OCI-LY3 (cell line): ENCODE results near the gene ADORA1.

ENCODE experiments used
- H2AFZ ChIP-seq: fragments of 200-600, 300-600 bp; shearing (Covaris generic); 2 replicates; pipeline ENCODE4 v1.6.0; 2014; ENCODE audit warnings: antibody characterized with exemption, low read depth, low read length
- H3K27ac ChIP-seq: fragments of 200-600, 300-600 bp; sonication (generic); 2 replicates; pipeline ENCODE4 v1.5.1; 2014; ENCODE audit warnings: mild to moderate bottlenecking, low read length, moderate library complexity, mixed read lengths
- H3K27me3 ChIP-seq: fragments of 200-600, 300-600 bp; sonication (generic); 2 replicates; pipeline ENCODE4 v1.6.1; 2014; ENCODE audit warnings: low read depth, low read length, mixed read lengths
- H3K36me3 ChIP-seq: fragments of 200-600, 300-600 bp; sonication (generic); replicated peaks from 2 replicates; pipeline ENCODE3; 2014; ENCODE audit warnings: low read depth, low read length, mixed read lengths
- H3K4me1 ChIP-seq: fragments of 300-600, 200-600 bp; sonication (generic); 2 replicates; pipeline ENCODE4 v1.6.1; 2014; ENCODE audit warnings: low read length, mixed read lengths
- H3K4me2 ChIP-seq: fragments of 200-600, 300-600 bp; sonication (generic); 2 replicates; pipeline ENCODE4 v1.6.1; 2014; ENCODE audit warnings: low read length, mixed read lengths
- H3K4me3 ChIP-seq: fragments of 300-600, 200-600 bp; sonication (generic); 2 replicates; pipeline ENCODE4 v1.5.1; 2014; ENCODE audit warnings: antibody characterized with exemption, mild to moderate bottlenecking, low read length, moderate library complexity
- H3K79me2 ChIP-seq: fragments of 300-600, 200-600 bp; shearing (Covaris generic); 2 replicates; pipeline ENCODE4 v1.6.1; 2014; ENCODE audit warnings: mild to moderate bottlenecking, low read length, mixed read lengths
- H3K9ac ChIP-seq: fragments of 300-600, 200-600 bp; shearing (Covaris generic); 2 replicates; pipeline ENCODE4 v1.6.0; 2014; ENCODE audit warnings: mild to moderate bottlenecking, low read length, moderate library complexity
- H3K9me3 ChIP-seq: fragments of 200-600, 300-600 bp; shearing (Covaris generic); 2 replicates; pipeline ENCODE4 v1.6.1; 2014; ENCODE audit warnings: low read length, mixed read lengths; ENCODE audit not compliant: insufficient read depth
- H4K20me1 ChIP-seq: fragments of 200-600, 300-600 bp; sonication (generic); 2 replicates; pipeline ENCODE4 v1.6.1; 2016; ENCODE audit warnings: low read length, mixed read lengths; ENCODE audit not compliant: insufficient read depth
- EZH2phosphoT487 ChIP-seq: fragments of 200-600 bp; shearing (Covaris generic); IDR thresholded peaks from 2 replicates; pipeline ENCODE4 v1.6.1; 2018; ENCODE audit warnings: antibody characterized with exemption, mixed run types, low read depth
- TF ChIP-seq, protein P1 (sequence below): fragments of 200-600, 300-600 bp; sonication (generic); IDR thresholded peaks from 2 replicates; pipeline ENCODE4 v1.5.1; 2014; ENCODE audit warnings: antibody characterized with exemption, low read length, low read depth

The ADORA1 gene

DNA sequence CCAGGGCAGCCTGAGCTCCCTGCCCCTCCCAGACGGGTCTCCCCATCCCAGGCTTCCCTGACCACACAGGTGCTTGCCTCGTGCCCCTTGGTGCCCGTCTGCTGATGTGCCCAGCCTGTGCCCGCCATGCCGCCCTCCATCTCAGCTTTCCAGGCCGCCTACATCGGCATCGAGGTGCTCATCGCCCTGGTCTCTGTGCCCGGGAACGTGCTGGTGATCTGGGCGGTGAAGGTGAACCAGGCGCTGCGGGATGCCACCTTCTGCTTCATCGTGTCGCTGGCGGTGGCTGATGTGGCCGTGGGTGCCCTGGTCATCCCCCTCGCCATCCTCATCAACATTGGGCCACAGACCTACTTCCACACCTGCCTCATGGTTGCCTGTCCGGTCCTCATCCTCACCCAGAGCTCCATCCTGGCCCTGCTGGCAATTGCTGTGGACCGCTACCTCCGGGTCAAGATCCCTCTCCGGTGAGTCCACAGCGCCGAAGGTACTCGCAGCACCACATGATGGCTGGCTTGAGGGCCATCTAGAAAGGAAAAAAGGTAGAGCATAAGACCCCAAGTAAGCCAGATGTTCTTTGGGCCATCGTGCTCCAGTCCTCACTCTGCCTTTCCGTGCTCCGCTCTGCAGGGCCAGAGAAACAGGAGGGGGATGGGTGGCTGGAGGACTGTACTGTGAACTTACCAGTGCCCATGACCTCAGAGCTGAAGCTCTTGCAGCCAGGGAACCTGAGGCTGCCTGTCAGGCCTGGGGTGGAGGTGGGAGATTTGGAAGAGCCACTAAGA lies 1.4 kb downstream of the ADORA1 start:
- H3K4me3 ChIP-seq: no peak overlapping the region
- TF ChIP-seq, protein P1, sequence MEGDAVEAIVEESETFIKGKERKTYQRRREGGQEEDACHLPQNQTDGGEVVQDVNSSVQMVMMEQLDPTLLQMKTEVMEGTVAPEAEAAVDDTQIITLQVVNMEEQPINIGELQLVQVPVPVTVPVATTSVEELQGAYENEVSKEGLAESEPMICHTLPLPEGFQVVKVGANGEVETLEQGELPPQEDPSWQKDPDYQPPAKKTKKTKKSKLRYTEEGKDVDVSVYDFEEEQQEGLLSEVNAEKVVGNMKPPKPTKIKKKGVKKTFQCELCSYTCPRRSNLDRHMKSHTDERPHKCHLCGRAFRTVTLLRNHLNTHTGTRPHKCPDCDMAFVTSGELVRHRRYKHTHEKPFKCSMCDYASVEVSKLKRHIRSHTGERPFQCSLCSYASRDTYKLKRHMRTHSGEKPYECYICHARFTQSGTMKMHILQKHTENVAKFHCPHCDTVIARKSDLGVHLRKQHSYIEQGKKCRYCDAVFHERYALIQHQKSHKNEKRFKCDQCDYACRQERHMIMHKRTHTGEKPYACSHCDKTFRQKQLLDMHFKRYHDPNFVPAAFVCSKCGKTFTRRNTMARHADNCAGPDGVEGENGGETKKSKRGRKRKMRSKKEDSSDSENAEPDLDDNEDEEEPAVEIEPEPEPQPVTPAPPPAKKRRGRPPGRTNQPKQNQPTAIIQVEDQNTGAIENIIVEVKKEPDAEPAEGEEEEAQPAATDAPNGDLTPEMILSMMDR: no peak
- TF ChIP-seq EZH2phosphoT487: no peak
- no peak overlapping the region for H3K27ac ChIP-seq
- H3K27me3 ChIP-seq: peaks cover 60% of the 10 kb centered on the region
- H3K79me2 ChIP-seq: no peaks in the 10 kb centered on the region
- no peaks in the 10 kb centered on the region for H3K36me3 ChIP-seq
- no peak overlapping the region for H2AFZ ChIP-seq
- H3K4me1 ChIP-seq: no peaks in the 10 kb centered on the region
- H3K9me3 ChIP-seq: no peaks in the 10 kb centered on the region
- no peak overlapping the region for H3K9ac ChIP-seq
- no peaks in the 10 kb centered on the region for H4K20me1 ChIP-seq
- H3K4me2 ChIP-seq: no peak overlapping the region

- H3K4me3 ChIP-seq: no peak overlapping the region
- H3K4me2 ChIP-seq: no peak overlapping the region
- no peaks in the 10 kb centered on the region for H3K79me2 ChIP-seq
- H3K4me1 ChIP-seq: no peaks in the 10 kb centered on the region
- no peaks in the 10 kb centered on the region for H4K20me1 ChIP-seq
- no peak for TF ChIP-seq EZH2phosphoT487
- TF ChIP-seq, protein P1: no peak
- no peaks in the 10 kb centered on the region for H3K9me3 ChIP-seq
- peaks cover 52% of the 10 kb centered on the region for H3K27me3 ChIP-seq
- no peak overlapping the region for H2AFZ ChIP-seq
- no peak overlapping the region for H3K27ac ChIP-seq
- no peak overlapping the region for H3K9ac ChIP-seq
- no peaks in the 10 kb centered on the region for H3K36me3 ChIP-seq
Observed at GRCh38 chr1:203129501-203130231, 2.1 kb downstream of the ADORA1 start.

DNA sequence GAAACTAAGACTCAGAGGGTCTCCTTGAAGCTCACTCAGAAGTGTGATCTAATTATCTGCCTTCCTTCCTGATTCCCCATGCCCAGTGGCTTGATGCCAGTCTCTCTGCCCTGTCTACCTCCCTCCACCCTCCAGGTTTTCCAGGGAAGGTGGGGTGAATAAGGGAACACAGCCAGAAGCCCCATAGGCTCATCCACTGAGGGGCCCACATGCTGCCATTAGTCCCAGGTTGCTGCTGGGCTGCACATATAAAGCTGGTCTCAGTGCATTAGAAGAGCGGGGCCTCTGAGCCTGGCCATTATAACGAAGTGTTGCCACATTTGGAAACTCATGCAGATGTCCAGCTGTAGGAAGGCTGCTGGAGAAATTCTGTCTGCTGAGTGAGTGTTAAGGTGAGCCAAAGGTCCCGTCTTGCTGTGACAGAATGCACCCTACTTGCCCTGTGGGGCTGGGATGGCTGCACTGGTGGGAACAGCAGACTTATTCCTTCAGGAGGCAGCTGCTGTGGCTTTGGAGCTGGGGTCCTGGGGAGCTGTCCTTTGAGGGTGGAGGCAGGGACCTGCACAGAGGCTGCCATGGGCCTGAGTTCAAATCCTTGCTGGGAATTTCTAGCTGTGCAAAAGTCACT lies 2.9 kb downstream of the ADORA1 start:
- no peaks in the 10 kb centered on the region for H3K4me1 ChIP-seq
- peaks cover 44% of the 10 kb centered on the region for H3K27me3 ChIP-seq
- no peak for TF ChIP-seq EZH2phosphoT487
- TF ChIP-seq, protein P1: no peak
- no peaks in the 10 kb centered on the region for H3K79me2 ChIP-seq
- no peaks in the 10 kb centered on the region for H4K20me1 ChIP-seq
- no peaks in the 10 kb centered on the region for H3K9me3 ChIP-seq
- no peak overlapping the region for H3K27ac ChIP-seq
- no peak overlapping the region for H3K4me3 ChIP-seq
- no peak overlapping the region for H3K9ac ChIP-seq
- no peak overlapping the region for H2AFZ ChIP-seq
- no peaks in the 10 kb centered on the region for H3K36me3 ChIP-seq
- no peak overlapping the region for H3K4me2 ChIP-seq

GRCh38 chr1:203131548-203132200 lies 4.1 kb downstream of the ADORA1 start:
- H3K4me2 ChIP-seq: no peak overlapping the region
- no peaks in the 10 kb centered on the region for H3K79me2 ChIP-seq
- H2AFZ ChIP-seq: no peak overlapping the region
- H3K27ac ChIP-seq: no peak overlapping the region
- H3K4me1 ChIP-seq: peaks cover 8% of the 10 kb centered on the region
- H3K36me3 ChIP-seq: no peaks in the 10 kb centered on the region
- no peak overlapping the region for H3K9ac ChIP-seq
- H3K4me3 ChIP-seq: no peak overlapping the region
- peaks cover 37% of the 10 kb centered on the region for H3K27me3 ChIP-seq
- H3K9me3 ChIP-seq: no peaks in the 10 kb centered on the region
- TF ChIP-seq, protein P1: no peak
- no peak for TF ChIP-seq EZH2phosphoT487
- H4K20me1 ChIP-seq: no peaks in the 10 kb centered on the region
